Activated CD4-positive, alpha-beta memory T cell treated with anti-CD3 and anti-CD28 coated beads for 36 hours (primary cell): Measurements from ENCODE around the gene PPP2R5D. TPM values are rescaled to one million over a fixed set of nuclear protein-coding genes. Genes with fewer than 3 reads are reported as not detected.
"Not testable (repeated sequence)": the region's sequence is repeated elsewhere in the genome, so short reads cannot be mapped to it uniquely, and the experiment has no call there.

Source experiments
- CTCF ChIA-PET: fragments of 350-600 bp; sonication (Branson Sonifier 250); formaldehyde crosslinking; loops from one replicate; lab custom pipeline; 2021; ENCODE audit warnings: antibody characterized with exemption, inconsistent platforms; lab: Charles Lee
- POLR2A ChIA-PET: fragments of 350-600 bp; sonication (Branson Sonifier 250); formaldehyde crosslinking; loops from one replicate; lab custom pipeline; 2021; ENCODE audit warnings: antibody characterized with exemption; lab: Charles Lee
- DNase-seq: peaks from one replicate; pipeline ENCODE4 v3.0.0-alpha.2; 2020
- H3K27ac Mint-ChIP-seq: one replicate; pipeline ENCODE4 v1.8.0; 2021; ENCODE audit warnings: mixed read lengths
- H3K27me3 Mint-ChIP-seq: one replicate; pipeline ENCODE4 v1.8.0; 2021; ENCODE audit warnings: mixed read lengths
- H3K36me3 Mint-ChIP-seq: one replicate; pipeline ENCODE4 v1.8.0; 2021; ENCODE audit warnings: mixed read lengths
- H3K4me1 Mint-ChIP-seq: one replicate; pipeline ENCODE4 v1.8.0; 2021; ENCODE audit warnings: low read depth, mixed read lengths
- H3K4me3 Mint-ChIP-seq: one replicate; pipeline ENCODE4 v1.8.0; 2021; ENCODE audit warnings: mild to moderate bottlenecking, mixed read lengths
- H3K9me3 Mint-ChIP-seq: one replicate; pipeline ENCODE4 v1.8.0; 2021; ENCODE audit warnings: mixed read lengths
- intact Hi-C: fragments of 100-400 bp; cut with micrococcal nuclease; formaldehyde crosslinking; loops from one replicate; pipeline ENCODE4 v1.15.1; 2023
- total RNA-seq, 2 experiments: library from RNA; stranded (reverse); gene quantifications; one replicate each; pipeline ENCODE4 v1.2.3, GENCODE V29; 2021

PPP2R5D gene
- total RNA-seq, 2 experiments from 2014 or later = 59.1 to 60.2 TPM

DNA sequence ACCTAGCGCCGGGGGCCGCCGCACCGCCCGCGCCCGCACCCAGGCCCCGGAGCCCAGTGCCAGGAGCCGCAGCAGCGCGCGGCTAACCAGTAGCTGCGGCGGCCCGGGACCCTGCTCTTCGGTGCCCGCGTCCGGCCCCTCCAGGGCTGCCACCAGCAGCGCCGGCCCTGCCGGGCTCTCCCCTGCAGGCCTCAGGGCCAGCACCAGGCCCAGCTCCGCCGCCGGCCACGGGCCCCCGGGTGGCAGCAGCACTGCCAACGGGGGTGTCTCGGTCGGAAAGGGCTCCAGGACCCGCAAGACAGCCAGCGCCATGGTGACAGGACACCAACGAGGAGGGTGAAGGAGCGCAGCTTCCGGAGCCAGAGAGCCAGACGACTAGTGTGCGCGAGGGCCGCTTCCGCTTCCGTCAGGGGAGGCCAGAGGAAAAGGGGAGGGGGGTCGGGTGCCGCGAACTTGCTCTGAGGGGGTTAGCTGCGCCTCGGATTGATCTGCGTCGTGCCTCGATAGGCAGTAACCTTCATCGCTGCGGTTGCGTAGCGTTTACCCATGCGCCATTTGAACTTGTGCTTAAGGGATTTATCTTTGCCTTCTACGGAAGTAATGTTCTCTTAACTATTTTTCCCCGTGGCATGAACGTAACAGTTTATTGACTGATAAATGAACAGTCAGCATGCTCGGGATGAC lies 5.4 kb upstream of the PPP2R5D start, which contains the start of gene PEX6:
Gene PEX6 (minus strand): TSS at position 343 of the 684 bp plus-strand sequence. CDS start 31 bp downstream, at position 312.
- no peaks in the 10 kb centered on the region for H3K27me3 Mint-ChIP-seq
- peaks cover 56% of the 10 kb centered on the region for H3K4me1 Mint-ChIP-seq
- intact Hi-C loops = loop anchor here (1.0 to 2.0 kb wide), 5 partner anchors 35 to 192 kb away; partner anchors contain the start of genes CUL7, KLC4, KLHDC3 and MRPL2
- peaks cover 7% of the 10 kb centered on the region for H3K36me3 Mint-ChIP-seq
- POLR2A ChIA-PET = interaction anchor here (0.7 to 3.3 kb wide), 14 partner anchors 8 to 590 kb away, joined by 3 to 30 read pairs (median 4); partner anchors contain the start of genes ABCC10, CNPY3, KLC4 and KLHDC3
- peak within 1 kb of the TSS; percentile 98 for H3K27ac Mint-ChIP-seq
- H3K4me3 Mint-ChIP-seq = peak within 1 kb of the TSS; percentile 94
- CTCF ChIA-PET = interaction anchor here (1.2 to 2.4 kb wide), 5 partner anchors 10 to 164 kb away, joined by 3 to 12 read pairs (median 5); partner anchors contain the start of genes CNPY3, KLC4 and MRPL2
- DNase-seq = peak; percentile 97
- no peaks in the 10 kb centered on the region for H3K9me3 Mint-ChIP-seq

DNA sequence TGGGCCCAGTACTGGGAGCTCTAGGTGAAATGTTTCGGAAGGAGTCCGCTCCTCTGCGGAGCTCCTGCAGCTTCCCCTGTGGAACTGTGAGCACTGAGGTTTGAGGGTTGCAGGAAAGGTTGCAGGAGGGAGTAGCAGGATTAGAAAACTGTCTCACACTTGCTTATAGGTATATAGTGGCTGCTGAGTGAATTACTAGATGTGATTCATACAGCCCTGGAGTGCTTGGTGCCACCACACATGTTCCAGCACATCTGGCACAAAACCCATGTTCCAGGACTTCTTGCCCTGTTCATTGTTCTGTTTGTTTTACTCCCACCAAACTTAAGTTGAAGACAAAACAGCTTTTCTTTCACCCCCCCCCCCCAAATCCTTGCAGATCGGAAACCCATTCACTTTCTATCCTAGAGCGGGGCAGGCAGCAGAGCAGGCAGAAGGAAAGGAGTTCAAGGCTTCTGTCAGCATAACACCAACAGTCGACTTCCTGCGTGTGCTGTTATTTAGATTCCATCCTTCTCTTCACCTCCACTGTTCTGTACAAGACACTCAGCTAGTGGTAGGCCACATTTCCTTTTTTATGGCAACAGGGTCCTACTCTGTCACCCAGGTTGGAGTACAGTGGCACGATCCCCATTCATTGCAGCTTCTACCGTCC lies 4.7 kb upstream of the PPP2R5D start:
- peak overlapping the region; percentile 98 for H3K27ac Mint-ChIP-seq
- H3K4me3 Mint-ChIP-seq = peak overlapping the region; percentile 94
- peaks cover 6% of the 10 kb centered on the region for H3K36me3 Mint-ChIP-seq
- CTCF ChIA-PET = interaction anchor here (1.2 to 2.4 kb wide), 6 partner anchors 9 to 164 kb away, joined by 3 to 12 read pairs (median 4); partner anchors contain the start of genes CNPY3, KLC4, MEA1 and MRPL2
- no peaks in the 10 kb centered on the region for H3K27me3 Mint-ChIP-seq
- H3K4me1 Mint-ChIP-seq = peaks cover 54% of the 10 kb centered on the region
- intact Hi-C loops = loop anchor here (1.0 to 2.0 kb wide), 5 partner anchors 35 to 191 kb away; partner anchors contain the start of genes CUL7, KLC4, KLHDC3 and MRPL2
- POLR2A ChIA-PET = interaction anchor here (0.7 to 3.3 kb wide), 13 partner anchors 9 to 591 kb away, joined by 3 to 30 read pairs (median 4); partner anchors contain the start of genes ABCC10, CNPY3, KLHDC3 and MEA1
- H3K9me3 Mint-ChIP-seq = no peaks in the 10 kb centered on the region
- DNase-seq = no peak

DNA sequence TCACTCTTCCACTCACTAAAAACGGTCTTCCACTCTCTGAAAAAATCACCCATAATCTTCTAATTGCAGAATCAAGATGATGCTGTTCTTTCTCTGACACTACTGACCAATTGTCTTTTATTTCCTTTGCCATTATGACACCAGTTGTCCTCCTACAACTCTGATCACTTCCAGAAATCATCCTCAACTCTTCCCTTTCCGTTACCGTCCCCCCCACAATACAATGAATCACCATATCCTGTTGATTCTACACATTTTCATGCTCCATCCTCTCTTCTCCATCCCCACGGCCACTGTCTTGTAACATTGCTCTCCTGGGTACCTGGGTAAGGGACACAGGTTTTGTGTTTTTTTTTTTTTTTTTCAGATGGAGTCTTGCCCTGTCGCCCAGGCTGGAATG lies 2.5 kb upstream of the PPP2R5D start:
- peaks cover 53% of the 10 kb centered on the region for H3K4me1 Mint-ChIP-seq
- intact Hi-C loops = no loop called here
- CTCF ChIA-PET = no interaction called here

DNA sequence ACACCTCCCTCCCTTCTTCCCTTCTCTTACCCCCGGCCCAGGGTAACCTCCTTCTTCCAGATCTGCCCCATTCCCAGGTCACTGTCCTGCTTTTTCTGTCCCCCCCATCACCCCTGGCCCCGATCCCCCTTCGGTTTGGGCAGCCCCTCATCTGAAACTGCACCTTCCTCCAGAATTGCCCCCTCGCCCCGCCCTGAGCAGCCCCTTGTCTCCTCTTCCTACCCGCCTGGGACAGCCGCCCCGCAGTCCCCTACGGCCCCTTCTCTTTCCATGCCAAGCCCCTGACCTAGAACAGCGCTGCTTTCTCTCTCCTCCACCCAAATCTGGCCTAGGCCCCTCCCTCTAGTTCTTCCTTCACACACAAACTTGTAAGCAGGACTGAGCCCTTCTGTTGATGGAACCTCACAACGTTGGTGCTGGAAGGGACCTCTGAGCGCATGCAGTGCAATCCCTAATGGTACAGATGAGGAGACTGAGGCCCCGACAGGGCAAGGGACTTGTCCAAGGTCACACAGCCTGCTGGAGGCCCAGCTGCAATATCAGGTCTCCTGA lies 630 bp downstream of the PPP2R5D start:
- no peaks in the 10 kb centered on the region for H3K27me3 Mint-ChIP-seq
- no peaks in the 10 kb centered on the region for H3K9me3 Mint-ChIP-seq
- intact Hi-C loops = loop anchor here (1.0 to 2.0 kb wide), 4 partner anchors 29 to 238 kb away; partner anchors contain the start of genes CNPY3, CUL7, KLHDC3 and TBCC
- H3K27ac Mint-ChIP-seq = peak overlapping the region; percentile 67
- peak overlapping the region; percentile 85 for H3K4me3 Mint-ChIP-seq
- CTCF ChIA-PET = interaction anchor here (1.1 kb wide), 2 partner anchors 11 to 159 kb away, joined by 4 to 5 read pairs; no protein-coding TSS in a partner anchor
- peak; percentile 31 for DNase-seq
- POLR2A ChIA-PET = interaction anchor here (1.3 to 2.0 kb wide), 4 partner anchors 11 to 106 kb away, joined by 3 to 15 read pairs (median 11); partner anchors contain the start of genes CNPY3, KLHDC3, MEA1 and RPL7L1
- peaks cover 49% of the 10 kb centered on the region for H3K4me1 Mint-ChIP-seq
- H3K36me3 Mint-ChIP-seq = peaks cover 9% of the 10 kb centered on the region

More for the DNA sequence above, 2.5 kb upstream of the PPP2R5D start:
- POLR2A ChIA-PET = no interaction called here
- DNase-seq = no peak
- no peaks in the 10 kb centered on the region for H3K9me3 Mint-ChIP-seq
- H3K27ac Mint-ChIP-seq = peak overlapping the region; percentile 6
- no peak overlapping the region for H3K4me3 Mint-ChIP-seq
- peaks cover 4% of the 10 kb centered on the region for H3K36me3 Mint-ChIP-seq
- no peaks in the 10 kb centered on the region for H3K27me3 Mint-ChIP-seq

DNA sequence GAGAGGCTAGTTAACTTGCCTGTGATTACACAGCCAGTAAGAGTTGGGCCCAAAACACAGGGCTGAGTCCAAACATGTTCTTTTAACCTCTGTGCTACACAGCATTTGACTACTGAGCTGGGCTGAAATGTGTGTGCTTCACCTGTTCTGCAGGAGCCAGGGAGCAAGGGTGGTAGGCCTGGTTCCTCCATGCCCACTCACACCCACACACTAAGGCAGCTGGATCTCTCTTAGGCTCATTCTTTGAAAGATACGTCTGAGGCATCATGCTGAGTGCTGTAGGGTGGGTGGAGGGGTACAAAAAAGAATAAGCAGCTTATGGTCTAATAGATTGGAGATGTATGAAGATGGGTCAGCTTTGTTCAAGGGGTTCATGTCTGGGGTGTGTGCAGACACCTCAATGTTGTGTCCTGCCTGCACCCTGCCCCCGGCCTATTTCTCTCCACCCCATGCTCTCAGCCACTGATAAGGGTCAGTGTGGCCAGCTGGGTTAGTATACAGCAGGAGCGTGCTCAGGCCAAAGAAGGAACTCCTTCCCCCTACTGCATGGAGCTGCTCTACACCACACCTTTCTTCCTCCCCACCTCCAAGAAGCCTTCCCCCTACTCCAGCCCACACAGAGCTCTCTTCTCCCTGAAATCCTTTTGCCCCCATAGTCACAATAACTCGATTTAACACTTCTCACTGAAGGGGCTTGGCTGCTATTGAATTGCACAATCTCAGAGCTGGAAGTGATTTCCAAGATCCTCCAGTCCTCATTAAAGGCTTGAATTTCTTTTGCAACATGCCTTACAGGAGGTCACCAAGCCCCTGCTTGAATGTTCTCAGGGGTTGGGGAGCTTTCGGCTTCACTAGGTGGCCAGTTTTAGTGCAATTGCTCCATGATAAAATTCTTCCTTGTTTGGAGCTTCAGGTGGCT lies 3.4 kb downstream of the PPP2R5D start:
- Mint-ChIP-seq H3K27ac (no peak overlapping the region), H3K4me1 (peaks cover 39% of the 10 kb centered on the region), H3K27me3 (no peaks in the 10 kb centered on the region), H3K36me3 (peaks cover 19% of the 10 kb centered on the region), H3K4me3 (no peak overlapping the region), H3K9me3 (no peaks in the 10 kb centered on the region)
- DNase-seq = no peak
- intact Hi-C loops = no loop called here
- ChIA-PET CTCF (interaction anchor here (1.1 to 1.4 kb wide), 3 partner anchors 9 to 156 kb away, joined by 3 read pairs; partner anchors contain the start of gene PEX6), POLR2A (interaction anchor here (1.6 kb wide), 1 partner anchor 58 kb away, joined by 4 read pairs; the partner anchor contains the start of gene CNPY3)

DNA sequence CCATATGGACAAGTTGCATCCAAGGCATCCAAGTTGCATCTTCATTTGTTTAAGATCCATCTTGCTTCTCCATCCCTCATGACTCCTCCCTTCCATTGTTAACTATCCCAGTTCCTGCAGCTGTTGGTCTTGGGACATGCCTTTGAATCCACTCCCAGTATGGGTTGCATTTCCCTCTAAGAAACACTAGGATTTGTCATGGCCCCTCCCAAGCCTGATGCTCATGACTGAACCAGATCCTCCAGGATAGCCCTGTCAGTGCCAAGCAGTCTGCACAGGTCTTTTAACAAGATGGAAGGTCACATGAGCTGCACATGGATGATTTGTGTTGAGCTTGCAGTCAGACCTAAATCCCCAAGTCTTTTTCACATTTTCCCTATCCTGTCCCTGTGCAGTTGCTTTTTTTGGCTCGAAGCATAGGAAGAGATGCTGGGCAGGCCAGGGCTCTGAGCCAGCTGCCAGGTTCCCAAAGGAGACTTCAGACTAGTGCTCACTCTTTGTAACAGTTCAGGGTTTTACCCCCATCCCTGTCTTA lies 4.2 kb downstream of the PPP2R5D start:
- Mint-ChIP-seq H3K4me1 (peaks cover 40% of the 10 kb centered on the region), H3K27me3 (no peaks in the 10 kb centered on the region), H3K27ac (no peak overlapping the region), H3K9me3 (no peaks in the 10 kb centered on the region), H3K36me3 (peaks cover 21% of the 10 kb centered on the region), H3K4me3 (no peak overlapping the region)
- ChIA-PET POLR2A (interaction anchor here (1.6 kb wide), 1 partner anchor 59 kb away, joined by 4 read pairs; the partner anchor contains the start of gene CNPY3), CTCF (interaction anchor here (1.1 to 1.4 kb wide), 3 partner anchors 9 to 155 kb away, joined by 3 read pairs; partner anchors contain the start of gene PEX6)
- no peak for DNase-seq
- intact Hi-C loops = no loop called here

DNA sequence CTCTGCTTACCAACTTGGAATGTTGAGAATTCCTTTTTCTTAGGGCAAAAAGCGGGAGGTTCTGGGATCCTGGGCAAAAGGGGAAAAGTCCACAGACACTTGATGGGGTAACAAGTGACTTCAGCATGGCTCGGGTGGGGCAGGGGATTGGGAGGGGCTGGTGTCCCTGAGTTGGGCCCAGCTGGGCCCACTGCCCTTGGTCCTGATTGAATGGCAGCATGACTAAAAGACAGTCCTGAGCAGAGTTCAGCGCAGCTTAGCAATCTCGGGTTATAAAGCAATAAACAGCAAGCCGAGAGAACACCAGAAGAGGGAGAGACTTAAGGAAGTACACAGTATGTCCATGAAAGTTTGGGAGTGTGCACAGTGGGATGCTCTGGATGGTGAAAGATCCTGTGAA lies 5.6 kb downstream of the PPP2R5D start:
- H3K9me3 Mint-ChIP-seq = no peaks in the 10 kb centered on the region
- no peak overlapping the region for H3K4me3 Mint-ChIP-seq
- CTCF ChIA-PET = no interaction called here
- peaks cover 23% of the 10 kb centered on the region for H3K36me3 Mint-ChIP-seq
- H3K4me1 Mint-ChIP-seq = peaks cover 38% of the 10 kb centered on the region
- DNase-seq = no peak
- intact Hi-C loops = no loop called here
- no peaks in the 10 kb centered on the region for H3K27me3 Mint-ChIP-seq
- POLR2A ChIA-PET = no interaction called here
- no peak overlapping the region for H3K27ac Mint-ChIP-seq

DNA sequence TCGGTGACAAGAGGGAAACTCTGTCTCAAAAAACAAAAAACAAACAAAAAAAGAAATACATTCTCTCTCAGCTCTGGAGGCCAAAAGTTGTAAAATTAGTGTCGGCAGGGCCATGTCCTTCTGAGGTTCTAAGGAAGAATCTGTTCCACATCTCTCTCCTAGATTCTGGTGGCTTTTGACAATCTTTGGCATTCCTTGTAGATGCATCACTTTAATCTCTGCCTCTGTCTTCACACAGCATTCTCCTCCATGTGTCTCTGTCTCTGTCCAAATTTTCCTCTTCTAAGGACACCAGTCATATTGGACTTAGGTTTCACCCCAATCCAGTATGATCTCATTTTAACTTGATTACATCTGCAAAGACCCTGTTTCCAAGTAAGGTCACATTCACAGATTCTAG lies 9.1 kb downstream of the PPP2R5D start:
- Mint-ChIP-seq H3K4me1 (peaks cover 16% of the 10 kb centered on the region), H3K9me3 (no peaks in the 10 kb centered on the region), H3K27ac (peak overlapping the region; percentile 4), H3K4me3 (no peak overlapping the region), H3K36me3 (peaks cover 22% of the 10 kb centered on the region), H3K27me3 (no peaks in the 10 kb centered on the region)
- no peak for DNase-seq
- POLR2A ChIA-PET = interaction anchor here (1.0 kb wide), 1 partner anchor 15 kb away, joined by 3 read pairs; the partner anchor contains the start of gene PEX6
- CTCF ChIA-PET = no interaction called here
- intact Hi-C loops = no loop called here

DNA sequence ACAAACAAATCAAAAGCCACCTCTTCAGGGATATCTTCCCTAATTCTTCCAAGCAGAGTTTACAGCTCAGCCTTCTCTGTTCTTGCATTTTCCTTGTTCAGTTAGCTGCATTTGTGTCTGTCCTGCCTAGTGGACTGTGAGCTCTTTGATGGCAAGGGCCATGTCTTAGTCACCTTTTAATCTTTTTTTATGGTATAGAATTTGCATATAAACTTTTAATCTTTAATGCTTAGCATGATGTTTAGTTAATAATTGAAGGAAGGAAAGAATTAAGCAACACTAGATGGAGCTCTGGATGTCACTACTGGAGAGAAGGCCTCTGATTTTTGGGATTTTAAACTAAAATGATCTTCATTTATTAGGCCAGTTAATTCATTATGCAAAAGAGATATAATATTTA lies 12.1 kb downstream of the PPP2R5D start:
- H3K4me1 Mint-ChIP-seq = peaks cover 13% of the 10 kb centered on the region
- H3K27ac Mint-ChIP-seq = no peak overlapping the region
- ChIA-PET CTCF (interaction anchor here (1.0 kb wide), 2 partner anchors 12 to 147 kb away, joined by 4 to 5 read pairs; partner anchors contain the start of gene PPP2R5D), POLR2A (interaction anchor here (0.7 to 1.1 kb wide), 3 partner anchors 9 to 18 kb away, joined by 3 read pairs; partner anchors contain the start of gene PEX6)
- no peaks in the 10 kb centered on the region for H3K9me3 Mint-ChIP-seq
- no peaks in the 10 kb centered on the region for H3K27me3 Mint-ChIP-seq
- H3K36me3 Mint-ChIP-seq = peaks cover 8% of the 10 kb centered on the region
- intact Hi-C loops = no loop called here
- no peak overlapping the region for H3K4me3 Mint-ChIP-seq
- no peak for DNase-seq

DNA sequence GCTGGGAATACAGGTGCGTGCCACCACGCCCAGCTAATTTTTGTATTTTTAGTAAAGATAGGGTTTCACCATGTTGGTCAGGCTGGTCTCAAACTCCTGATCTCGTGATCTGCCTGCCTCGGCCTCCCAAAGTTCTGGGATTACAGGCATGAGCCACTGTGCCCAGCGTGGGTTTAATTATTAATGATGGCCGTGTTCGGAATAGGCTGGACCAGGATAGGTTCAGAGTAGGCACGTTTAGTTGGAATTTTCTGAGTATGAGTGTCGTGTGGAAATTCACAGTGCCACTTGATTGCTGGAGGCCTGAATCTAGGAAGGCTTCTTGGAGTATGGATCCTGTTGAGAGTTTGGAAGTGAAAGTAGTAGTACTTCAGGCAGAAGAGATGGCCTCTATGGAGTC lies 13.8 kb downstream of the PPP2R5D start:
- POLR2A ChIA-PET, H3K36me3 Mint-ChIP-seq, H3K27ac Mint-ChIP-seq, DNase-seq, H3K4me3 Mint-ChIP-seq, H3K27me3 Mint-ChIP-seq, H3K9me3 Mint-ChIP-seq, intact Hi-C loops, CTCF ChIA-PET: not testable (repeated sequence)
- peaks cover 13% of the 10 kb centered on the region for H3K4me1 Mint-ChIP-seq
